ENCODE results near the gene ZNF784. TPM values are rescaled to one million over a fixed set of nuclear protein-coding genes. Genes with fewer than 3 reads are reported as not detected.

The ZNF784 gene
- total and polyA plus RNA-seq, 2 of the 13 experiments (the other 11 are each of a cell fraction or from before 2014, with no cell fraction given): 4.1 to 4.2 TPM

DNA sequence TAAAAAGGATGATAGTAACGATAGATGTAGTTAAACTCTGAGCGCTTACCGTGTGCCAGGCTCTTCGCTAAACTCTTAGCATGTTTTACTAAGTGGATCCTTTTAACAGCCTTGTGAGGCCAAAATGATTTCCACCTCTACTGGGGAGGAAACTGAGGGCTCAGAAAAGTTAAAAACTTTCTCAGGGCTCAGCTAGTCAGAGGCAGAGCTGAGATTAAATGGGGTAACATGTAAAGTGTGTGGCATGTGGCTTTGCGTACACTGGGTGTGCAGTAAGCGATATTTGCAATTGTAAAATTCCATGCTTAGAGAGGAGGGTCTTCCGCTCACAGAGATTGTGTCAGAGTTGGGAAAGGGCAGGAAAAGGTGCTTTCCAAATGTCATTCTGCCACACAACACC lies 32.2 kb upstream of the ZNF784 start:
- DNase-seq (ENCODE audit: low spot score): no peak
- Histone ChIP-seq H3K4me2 (ENCODE audit: low read depth, low read length) (peak overlapping the region; percentile 89), H3K4me3 (replicated peaks in 1 of 3; ENCODE audit: insufficient read depth in 1 of 3, low read depth in 2 of 3, low read length in 3 of 3) (peak overlapping the region; percentile 78 to 97 (median 85)), H3K27ac (ENCODE audit: extremely low read length, insufficient read depth, low read length) (peak overlapping the region; percentile 99), H3K4me1 (ENCODE audit: insufficient read depth, low read length) (peaks cover 24% of the 10 kb centered on the region), H2AFZ (ENCODE audit: low read length) (no peak overlapping the region), H3K79me2 (ENCODE audit: insufficient read depth, low read length) (peaks cover 52% of the 10 kb centered on the region), H4K20me1 (ENCODE audit: insufficient read depth, low read length) (peaks cover 45% of the 10 kb centered on the region), H3K27me3 (ENCODE audit: control insufficient read depth in 1 of 2, insufficient read depth in 2 of 2, low read length in 2 of 2) (no peaks in the 10 kb centered on the region; a peak in 1 of 5 replicates), H3K9me3 (ENCODE audit: low read length) (no peaks in the 10 kb centered on the region), H3K36me3 (replicated peaks in 1 of 2; ENCODE audit: control insufficient read depth in 1 of 2, insufficient read depth in 2 of 2, low read length in 2 of 2) (peaks cover 12 to 26% of the 10 kb centered on the region in 2 experiments), H3K9ac (ENCODE audit: insufficient read depth, low read depth, low read length) (peak overlapping the region; percentile 100)
- intact Hi-C loops (cut with micrococcal nuclease; ENCODE audit: unreplicated experiment): no loop called here
- FAIRE-seq: no peak
- 33% methylated on average over 7 of the region's 7 CpGs for WGBS (ENCODE audit: low lambda C conversion rate)
- CTCF ChIA-PET (ENCODE audit: low intra/inter-chr PET ratio, low total read pairs): no interaction called here
- ATAC-seq: no peak
- TF ChIP-seq, protein P1, sequence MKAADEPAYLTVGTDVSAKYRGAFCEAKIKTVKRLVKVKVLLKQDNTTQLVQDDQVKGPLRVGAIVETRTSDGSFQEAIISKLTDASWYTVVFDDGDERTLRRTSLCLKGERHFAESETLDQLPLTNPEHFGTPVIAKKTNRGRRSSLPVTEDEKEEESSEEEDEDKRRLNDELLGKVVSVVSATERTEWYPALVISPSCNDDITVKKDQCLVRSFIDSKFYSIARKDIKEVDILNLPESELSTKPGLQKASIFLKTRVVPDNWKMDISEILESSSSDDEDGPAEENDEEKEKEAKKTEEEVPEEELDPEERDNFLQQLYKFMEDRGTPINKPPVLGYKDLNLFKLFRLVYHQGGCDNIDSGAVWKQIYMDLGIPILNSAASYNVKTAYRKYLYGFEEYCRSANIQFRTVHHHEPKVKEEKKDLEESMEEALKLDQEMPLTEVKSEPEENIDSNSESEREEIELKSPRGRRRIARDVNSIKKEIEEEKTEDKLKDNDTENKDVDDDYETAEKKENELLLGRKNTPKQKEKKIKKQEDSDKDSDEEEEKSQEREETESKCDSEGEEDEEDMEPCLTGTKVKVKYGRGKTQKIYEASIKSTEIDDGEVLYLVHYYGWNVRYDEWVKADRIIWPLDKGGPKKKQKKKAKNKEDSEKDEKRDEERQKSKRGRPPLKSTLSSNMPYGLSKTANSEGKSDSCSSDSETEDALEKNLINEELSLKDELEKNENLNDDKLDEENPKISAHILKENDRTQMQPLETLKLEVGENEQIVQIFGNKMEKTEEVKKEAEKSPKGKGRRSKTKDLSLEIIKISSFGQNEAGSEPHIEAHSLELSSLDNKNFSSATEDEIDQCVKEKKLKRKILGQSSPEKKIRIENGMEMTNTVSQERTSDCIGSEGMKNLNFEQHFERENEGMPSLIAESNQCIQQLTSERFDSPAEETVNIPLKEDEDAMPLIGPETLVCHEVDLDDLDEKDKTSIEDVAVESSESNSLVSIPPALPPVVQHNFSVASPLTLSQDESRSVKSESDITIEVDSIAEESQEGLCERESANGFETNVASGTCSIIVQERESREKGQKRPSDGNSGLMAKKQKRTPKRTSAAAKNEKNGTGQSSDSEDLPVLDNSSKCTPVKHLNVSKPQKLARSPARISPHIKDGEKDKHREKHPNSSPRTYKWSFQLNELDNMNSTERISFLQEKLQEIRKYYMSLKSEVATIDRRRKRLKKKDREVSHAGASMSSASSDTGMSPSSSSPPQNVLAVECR (CRISPR knock-in tag; IDR thresholded peaks at IDR 0.05; ENCODE audit: borderline replicate concordance): peak; percentile 18; the same call in 1 of the 2 replicates
- TF ChIP-seq MED1 (CRISPR knock-in tag; IDR thresholded peaks at IDR 0.05) (0 out of 2 replicates have a peak, but pooled peaks have one; percentile 31), POLR2A (IDR thresholded peaks at IDR 0.05; ENCODE audit: insufficient read depth in 1 of 2, low read depth in 2 of 2, low read length in 2 of 2) (no peak), GPN1 (CRISPR knock-in tag; IDR thresholded peaks at IDR 0.05; ENCODE audit: borderline replicate concordance) (no peak), NR2F1 (CRISPR knock-in tag; IDR thresholded peaks at IDR 0.05) (no peak), POLR2G (IDR thresholded peaks at IDR 0.05; ENCODE audit: low read depth, low read length) (peak; percentile 22; the same call in 1 of the 2 replicates)
- in situ Hi-C loops (cut with HindIII; ENCODE audit: extremely low pct_ligation_motif_present, low pct_unique_long_range_greater_than_20kb): no loop called here
- POLR2A ChIA-PET: interaction anchor here (1.8 to 2.1 kb wide), 2 partner anchors 9 to 15 kb away, joined by 5 to 9 read pairs; partner anchors contain the start of gene CCDC106
- no TSS peak for BruUV-seq (replicated peaks)

Data from HepG2 (cell line).